HepG2 (cell line): ENCODE data around the gene CARS2. TPM values are rescaled to one million over a fixed set of nuclear protein-coding genes. Genes with fewer than 3 reads are reported as not detected.
A peak's percentile ranks its signal among the peaks of the same experiment; 100 is the strongest.

Experiments used
- ADNP ChIP-seq: sonication (generic); formaldehyde crosslinking; IDR thresholded peaks from 2 replicates; pipeline ENCODE4 v1.4.0; 2020; ENCODE audit warnings: missing genetic modification reagents
- ARID3A ChIP-seq: IDR thresholded peaks from 2 replicates; pipeline ENCODE4 v1.6.1; 2012; ENCODE audit warnings: low read depth, low read length, improper control_type of control experiment
- ARID4A ChIP-seq: sonication (generic); formaldehyde crosslinking; IDR thresholded peaks from 2 replicates; pipeline ENCODE4 v1.5.0; 2020; ENCODE audit warnings: mild to moderate bottlenecking, missing genetic modification reagents, borderline replicate concordance
- ARNTL ChIP-seq: sonication (generic); formaldehyde crosslinking; IDR thresholded peaks from 2 replicates; pipeline ENCODE4 v1.4.0; 2020; ENCODE audit warnings: mild to moderate bottlenecking, missing genetic modification reagents
- BATF2 ChIP-seq: sonication (generic); formaldehyde crosslinking; IDR thresholded peaks from 2 replicates; pipeline ENCODE4 v1.8.0; 2022; ENCODE audit warnings: mild to moderate bottlenecking, missing genetic modification reagents, moderate library complexity
- DZIP1 ChIP-seq: sonication (generic); formaldehyde crosslinking; IDR thresholded peaks from 2 replicates; pipeline ENCODE4 v1.5.0; 2020; ENCODE audit warnings: mild to moderate bottlenecking, missing genetic modification reagents
- EHMT2 ChIP-seq: fragments of 200-600 bp; sonication (generic); IDR thresholded peaks from 2 replicates; pipeline ENCODE4 v1.7.0; 2017; ENCODE audit warnings: antibody characterized with exemption, low read depth, low read length, borderline replicate concordance
- JUN ChIP-seq: sonication (generic); formaldehyde crosslinking; IDR thresholded peaks from 2 replicates; pipeline ENCODE4 v1.4.0; 2020; ENCODE audit warnings: mild to moderate bottlenecking, missing genetic modification reagents
- KAT8 ChIP-seq: IDR thresholded peaks from 2 replicates; pipeline ENCODE4 v1.6.1; 2016; ENCODE audit warnings: missing genetic modification reagents, missing compliant biosample characterization
- KDM2A ChIP-seq: sonication (generic); formaldehyde crosslinking; IDR thresholded peaks from 2 replicates; pipeline ENCODE4 v1.4.0; 2020; ENCODE audit warnings: low read depth, missing genetic modification reagents, borderline replicate concordance
- MAFF ChIP-seq: IDR thresholded peaks from 2 replicates; pipeline ENCODE4 v1.6.1; 2011; ENCODE audit warnings: low read depth, low read length, improper control_type of control experiment
- MAX ChIP-seq: IDR thresholded peaks from 2 replicates; pipeline ENCODE4 v1.6.1; 2012; ENCODE audit warnings: inconsistent platforms
- TCF12 ChIP-seq, 2 experiments: fragments of 450-650 bp in 1 of 2; sonication (generic) in 1 of 2; formaldehyde crosslinking in 1 of 2; IDR thresholded peaks; 2 replicates each; pipeline versions ENCODE4 v1.6.1 to v1.8.0; 2017 to 2022; ENCODE audit warnings: antibody characterized with exemption in 1 of 2, mild to moderate bottlenecking in 1 of 2, missing genetic modification reagents in 1 of 2, moderate library complexity in 1 of 2
- TGIF2 ChIP-seq: IDR thresholded peaks from 2 replicates; pipeline ENCODE4 v1.6.1; 2016; ENCODE audit warnings: control low read depth, missing compliant biosample characterization
- TMF1 ChIP-seq: sonication (generic); formaldehyde crosslinking; IDR thresholded peaks from 2 replicates; pipeline ENCODE4 v1.8.1; 2022; ENCODE audit warnings: low read depth, missing genetic modification reagents
- ZFX ChIP-seq: sonication (generic); formaldehyde crosslinking; IDR thresholded peaks from 2 replicates; pipeline ENCODE4 v1.4.0; 2020; ENCODE audit warnings: mild to moderate bottlenecking, low read depth, missing genetic modification reagents, moderate library complexity
- ZFY ChIP-seq: sonication (generic); formaldehyde crosslinking; IDR thresholded peaks from 2 replicates; pipeline ENCODE4 v1.4.0; 2020; ENCODE audit warnings: missing genetic modification reagents
- ZNF180 ChIP-seq: sonication (generic); formaldehyde crosslinking; IDR thresholded peaks from 2 replicates; pipeline ENCODE4 v1.4.0; 2020; ENCODE audit warnings: low read depth, missing genetic modification reagents, borderline replicate concordance
- ZNF530 ChIP-seq: sonication (generic); formaldehyde crosslinking; IDR thresholded peaks from 2 replicates; pipeline ENCODE4 v1.5.0; 2020; ENCODE audit warnings: low read depth, mild to moderate bottlenecking, missing genetic modification reagents
- ZNF614 ChIP-seq: IDR thresholded peaks from 2 replicates; pipeline ENCODE4 v1.6.1; 2018; ENCODE audit warnings: missing biosample characterization, missing genetic modification reagents, inconsistent platforms, borderline replicate concordance
- polyA plus RNA-seq, 8 experiments: library from polyadenylated mRNA; depleted of rRNA in 3 of 8; stranded (reverse) in 7 of 8; unstranded in 1 of 8; fragments of >200 nt; fragmentation: Illumina TruSeq in 4 of 8; extraction: Trizol in 4 of 8; gene quantifications; 2 replicates each; pipeline versions ENCODE4 v1.2.1 to v1.2.3, GENCODE V29; 2011 to 2016; ENCODE audit warnings: low read depth in 4 of 8, missing spikeins in 1 of 8, mixed read lengths in 1 of 8; ENCODE audit not compliant: insufficient read depth in 1 of 8
- total RNA-seq, 5 experiments: library from RNA; depleted of rRNA; stranded (reverse); fragments of >200 nt; fragmentation: Illumina TruSeq; extraction: Trizol; gene quantifications; 2 replicates each; pipeline ENCODE4 v1.2.3, GENCODE V29; 2016; ENCODE audit warnings: low read depth in 1 of 5

Gene CARS2
- total and polyA plus RNA-seq, 2 of the 13 experiments (the other 11 are each of a cell fraction or from before 2014, with no cell fraction given): 41.1 to 59.3 TPM

GRCh38 chr13:110705826-110706569 is at the start of gene CARS2 (continued):
- TF ChIP-seq MAFF (no peak), ADNP (no peak), KAT8 (CRISPR knock-in tag) (peak; percentile 65), ZFX (CRISPR knock-in tag) (peak; percentile 98), JUN (CRISPR knock-in tag) (no peak), KDM2A (CRISPR knock-in tag) (peak; percentile 38; the same call in 1 of the 2 replicates), ARID3A (no peak), ZNF614 (CRISPR knock-in tag) (peak; percentile 21; the same call in 1 of the 2 replicates), ARNTL (CRISPR knock-in tag) (no peak), ZFY (CRISPR knock-in tag) (peak; percentile 99), EHMT2 (no peak), ZNF530 (CRISPR knock-in tag) (no peak), DZIP1 (no peak), MAX (no peak), TCF12 (IDR thresholded peaks at IDR 0.05) (no peak), TCF12 (CRISPR knock-in tag; IDR thresholded peaks at IDR 0.05) (peak; percentile 56; the same call in 1 of the 2 replicates), ZNF180 (CRISPR knock-in tag) (no peak), BATF2 (CRISPR knock-in tag) (no peak), TMF1 (CRISPR knock-in tag) (peak; percentile 7; the same call in 1 of the 2 replicates), TGIF2 (CRISPR knock-in tag) (peak; percentile 30; the same call in 1 of the 2 replicates), ARID4A (CRISPR knock-in tag) (peak; percentile 89; the same call in 1 of the 2 replicates)
